ENCODE results near the gene CPA5. TPM values are rescaled to one million over a fixed set of nuclear protein-coding genes. Genes with fewer than 3 reads are reported as not detected.

The CPA5 gene
- total and polyA plus RNA-seq, 4 donors = 0.20 to 0.39 (median 0.26) TPM

Other genes with a start within 250 kb of the CPA5 start
- gene TMEM209, start 139.4 kb upstream of the CPA5 start, total RNA-seq = 10 to 100 TPM; 16.5 to 17.2 TPM
- 10 to 100 TPM; 13.7 to 14.9 TPM for gene TMEM209, start 139.4 kb upstream of the CPA5 start, polyA plus RNA-seq (ENCODE audit: insufficient read length in 2 of 2)
- gene SSMEM1, start 137.0 kb upstream of the CPA5 start, total RNA-seq = not detected
- gene SSMEM1, start 137.0 kb upstream of the CPA5 start, polyA plus RNA-seq (ENCODE audit: insufficient read length in 2 of 2) = not detected
- under 1 TPM in 1 of 2 donors, not detected in 1; 0.39 TPM for gene CPA2, start 78.0 kb upstream of the CPA5 start, total RNA-seq
- gene CPA2, start 78.0 kb upstream of the CPA5 start, polyA plus RNA-seq (ENCODE audit: insufficient read length in 2 of 2) = under 1 TPM; 0.21 to 0.35 TPM
- gene CPA4, start 51.7 kb upstream of the CPA5 start, total RNA-seq = 1 to 10 TPM; 1.5 to 2.1 TPM
- gene CPA4, start 51.7 kb upstream of the CPA5 start, polyA plus RNA-seq (ENCODE audit: insufficient read length in 2 of 2) = 1 to 10 TPM in 1 of 2 donors, under 1 TPM in 1; 0.84 to 1.6 TPM
- under 1 TPM; 0.30 to 0.77 TPM for gene CPA1, start 35.7 kb downstream of the CPA5 start, total RNA-seq
- under 1 TPM; 0.27 to 0.49 TPM for gene CPA1, start 35.7 kb downstream of the CPA5 start, polyA plus RNA-seq (ENCODE audit: insufficient read length in 2 of 2)
- 10 to 100 TPM; 12.5 to 17.5 TPM for gene CEP41, start 96.2 kb downstream of the CPA5 start, total RNA-seq
- 10 to 100 TPM; 21.9 to 27.9 TPM for gene CEP41, start 96.2 kb downstream of the CPA5 start, polyA plus RNA-seq (ENCODE audit: insufficient read length in 2 of 2)
- gene MEST, start 147.3 kb downstream of the CPA5 start, total RNA-seq = 100 to 1,000 TPM; 287 to 316 TPM
- 100 to 1,000 TPM; 186 to 189 TPM for gene MEST, start 147.3 kb downstream of the CPA5 start, polyA plus RNA-seq (ENCODE audit: insufficient read length in 2 of 2)